ENCODE data around the gene TSPAN13. TPM values are rescaled to one million over a fixed set of nuclear protein-coding genes. Genes with fewer than 3 reads are reported as not detected.

Gene TSPAN13
- total and polyA plus RNA-seq, 2 of the 4 experiments (the other 2 are of a cell fraction): 3.0 to 5.0 TPM

- Histone ChIP-seq H3K18ac (ENCODE audit: low read depth, low read length) (no peak overlapping the region), H2BK20ac (ENCODE audit: low read depth, low read length) (no peak overlapping the region), H2BK120ac (ENCODE audit: low read depth, low read length) (no peak overlapping the region), H4K8ac (ENCODE audit: low read depth in 2 of 2, low read length in 2 of 2) (no peak overlapping the region), H3K23ac (ENCODE audit: low read depth, low read length) (no peak overlapping the region), H2BK5ac (ENCODE audit: low read depth, low read length, poor library complexity, severe bottlenecking) (no peak overlapping the region), H3K27ac (ENCODE audit: insufficient read depth, low read length) (no peak overlapping the region), H3K4ac (ENCODE audit: low read depth, low read length) (no peak overlapping the region), H2AK9ac (replicated peaks; ENCODE audit: low read depth, low read length, poor library complexity) (no peak overlapping the region), H3K4me3 (ENCODE audit: insufficient read depth, low read depth, low read length) (no peak overlapping the region), H3K27me3 (ENCODE audit: control insufficient read depth, insufficient read depth, low read length) (no peaks in the 10 kb centered on the region), H2AFZ (replicated peaks; ENCODE audit: low read length, poor library complexity) (no peak overlapping the region), H3K9me1 (ENCODE audit: insufficient read depth, low read length) (no peaks in the 10 kb centered on the region), H3K14ac (replicated peaks; ENCODE audit: low read depth, low read length) (no peak overlapping the region), H3K79me1 (ENCODE audit: low read depth in 1 of 2, low read length in 2 of 2) (no peaks in the 10 kb centered on the region), H4K91ac (ENCODE audit: insufficient read depth, low read depth, low read length) (no peak overlapping the region), H3K4me1 (ENCODE audit: control insufficient read depth, insufficient read depth, low read length) (no peaks in the 10 kb centered on the region), H2BK15ac (ENCODE audit: low read depth, low read length) (no peak overlapping the region), H2AK5ac (ENCODE audit: low read depth, low read length) (no peak overlapping the region), H3K9ac (ENCODE audit: low read depth, low read length) (no peak overlapping the region), H4K20me1 (ENCODE audit: insufficient read depth, low read length) (no peaks in the 10 kb centered on the region), H3K36me3 (ENCODE audit: control insufficient read depth, insufficient read depth, low read length) (no peaks in the 10 kb centered on the region), H3K4me2 (ENCODE audit: low read depth, low read length) (no peak overlapping the region), H3K9me3 (ENCODE audit: control insufficient read depth, insufficient read depth, low read length) (no peaks in the 10 kb centered on the region), H3K56ac (ENCODE audit: extremely low read depth, insufficient read depth, low read length) (no peak overlapping the region), H4K5ac (ENCODE audit: low read depth, low read length) (no peak overlapping the region)
- POLR2A ChIA-PET (ENCODE audit: unreplicated experiment): no interaction called here
- TF ChIP-seq POLR2A (IDR thresholded peaks at IDR 0.05; ENCODE audit: low read depth, low read length): no peak
- TF ChIP-seq BHLHE40 (IDR thresholded peaks at IDR 0.05; ENCODE audit: low read depth, low read length): no peak
- no CpG with 5 or more reads among the region's 3 CpGs for WGBS, 2 experiments (ENCODE audit: extremely low coverage in 2 of 2, insufficient read length in 1 of 2)
- CTCF ChIA-PET: interaction anchor here (0.7 kb wide), 1 partner anchor 407 kb away, joined by 3 read pairs; no protein-coding TSS in a partner anchor
- intact Hi-C loops (cut with micrococcal nuclease) (no loop called here), in situ Hi-C loops (cut with MboI; ENCODE audit: low sequenced_read_pairs) (no loop called here), dilution Hi-C loops (cut with HindIII; ENCODE audit: low sequenced_read_pairs, unreplicated experiment) (no loop called here)
- ATAC-seq (ENCODE audit: low read depth): no peak
- BruUV-seq (replicated peaks): no TSS peak
- no peak for DNase-seq
Observed at GRCh38 chr7:16718111-16718656, 35.4 kb upstream of the TSPAN13 start.
